Measurements from ENCODE around the gene RAD51B. TPM values are rescaled to one million over a fixed set of nuclear protein-coding genes. Genes with fewer than 3 reads are reported as not detected.

The RAD51B gene
- polyA plus RNA-seq, 3 donors = 3.6 to 11.6 (median 9.4) TPM

DNA sequence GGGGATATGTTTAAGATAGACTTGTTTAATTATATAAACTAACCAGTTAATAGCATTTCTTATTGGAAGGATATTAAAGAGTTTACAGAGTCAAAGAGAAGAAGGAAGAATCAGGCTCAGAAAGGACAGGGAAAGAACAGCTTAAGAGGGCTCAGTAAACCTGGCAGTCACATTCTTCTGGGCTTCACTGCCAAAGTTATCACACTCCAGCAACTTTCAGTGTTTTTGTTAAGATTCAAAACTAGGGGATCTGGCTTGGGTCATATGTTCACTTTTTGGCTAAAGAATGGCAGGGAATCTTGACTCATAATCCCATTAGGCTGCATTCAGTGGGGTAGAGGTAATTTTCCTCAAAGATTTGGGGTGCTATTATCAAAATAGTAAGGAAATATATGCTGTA is 312.3 kb downstream of the RAD51B start:
- Histone ChIP-seq H3K9me3 (replicated peaks in 1 of 2; ENCODE audit: control insufficient read depth in 1 of 2, insufficient read depth in 1 of 2, low read length in 2 of 2) (no peaks in the 10 kb centered on the region), H3K36me3 (replicated peaks in 1 of 2; ENCODE audit: control insufficient read depth in 1 of 2, insufficient read depth in 2 of 2, low read length in 2 of 2) (no peaks in the 10 kb centered on the region), H3K9ac (ENCODE audit: insufficient read depth, low read length, poor library complexity, severe bottlenecking) (no peak overlapping the region), H3K4me3 (replicated peaks in 1 of 3; ENCODE audit: low read depth in 2 of 3, low read length in 3 of 3) (no peak overlapping the region), H3K79me2 (ENCODE audit: insufficient read depth, low read length) (no peaks in the 10 kb centered on the region), H4K20me1 (ENCODE audit: insufficient read depth, low read length) (no peaks in the 10 kb centered on the region), H3K4me1 (ENCODE audit: control insufficient read depth in 1 of 2, insufficient read depth in 2 of 2, low read length in 2 of 2) (no peaks in the 10 kb centered on the region), H3K27me3 (ENCODE audit: control insufficient read depth in 2 of 2, insufficient read depth in 2 of 2, low read length in 2 of 2) (no peaks in the 10 kb centered on the region), H3K27ac (ENCODE audit: low read depth in 1 of 2, low read length in 2 of 2) (no peak overlapping the region), H3K4me2 (replicated peaks; ENCODE audit: extremely low read depth, low read length, poor library complexity, severe bottlenecking) (no peak overlapping the region), H2AFZ (ENCODE audit: insufficient read depth, low read depth, low read length, poor library complexity, severe bottlenecking) (no peak overlapping the region)
- TF ChIP-seq, protein P1, sequence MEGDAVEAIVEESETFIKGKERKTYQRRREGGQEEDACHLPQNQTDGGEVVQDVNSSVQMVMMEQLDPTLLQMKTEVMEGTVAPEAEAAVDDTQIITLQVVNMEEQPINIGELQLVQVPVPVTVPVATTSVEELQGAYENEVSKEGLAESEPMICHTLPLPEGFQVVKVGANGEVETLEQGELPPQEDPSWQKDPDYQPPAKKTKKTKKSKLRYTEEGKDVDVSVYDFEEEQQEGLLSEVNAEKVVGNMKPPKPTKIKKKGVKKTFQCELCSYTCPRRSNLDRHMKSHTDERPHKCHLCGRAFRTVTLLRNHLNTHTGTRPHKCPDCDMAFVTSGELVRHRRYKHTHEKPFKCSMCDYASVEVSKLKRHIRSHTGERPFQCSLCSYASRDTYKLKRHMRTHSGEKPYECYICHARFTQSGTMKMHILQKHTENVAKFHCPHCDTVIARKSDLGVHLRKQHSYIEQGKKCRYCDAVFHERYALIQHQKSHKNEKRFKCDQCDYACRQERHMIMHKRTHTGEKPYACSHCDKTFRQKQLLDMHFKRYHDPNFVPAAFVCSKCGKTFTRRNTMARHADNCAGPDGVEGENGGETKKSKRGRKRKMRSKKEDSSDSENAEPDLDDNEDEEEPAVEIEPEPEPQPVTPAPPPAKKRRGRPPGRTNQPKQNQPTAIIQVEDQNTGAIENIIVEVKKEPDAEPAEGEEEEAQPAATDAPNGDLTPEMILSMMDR (IDR thresholded peaks at IDR 0.05) = no peak
- Mint-ChIP-seq H3K9me3 (no peaks in the 10 kb centered on the region), H3K27ac (no peak overlapping the region), H3K4me3 (no peak overlapping the region), H3K27me3 (ENCODE audit: low read depth in 3 of 3) (no peaks in the 10 kb centered on the region), H3K4me1 (no peaks in the 10 kb centered on the region), H3K36me3 (no peaks in the 10 kb centered on the region)
- no peak for DNase-seq
- intact Hi-C loops (cut with micrococcal nuclease) = no loop called here

DNA sequence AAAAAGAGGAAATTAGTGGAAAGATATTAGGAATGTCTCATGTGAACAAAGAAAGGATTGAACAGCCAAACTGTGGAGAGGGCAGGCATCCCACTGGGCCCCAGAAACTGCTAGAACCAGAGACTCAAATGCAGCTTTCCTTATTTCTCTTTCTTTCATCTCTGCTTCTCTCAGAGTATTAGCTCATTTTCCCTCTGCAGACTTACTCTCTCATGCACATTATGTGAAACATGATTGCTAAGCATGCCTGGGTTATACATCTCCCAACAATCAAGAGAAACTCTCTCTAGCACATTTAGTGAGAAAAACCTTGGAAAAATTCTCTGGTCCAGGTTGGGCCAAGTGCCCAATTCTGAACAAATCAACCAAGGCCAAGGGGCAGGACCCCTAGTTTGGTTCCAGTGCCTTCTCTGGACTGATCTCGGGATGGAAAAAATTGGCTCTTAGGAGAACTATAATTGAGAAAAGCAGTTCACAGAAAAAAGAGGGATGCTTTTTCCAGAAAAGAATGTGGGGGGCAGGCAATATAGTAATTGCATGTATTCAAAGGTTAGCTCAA is 313.1 kb downstream of the RAD51B start:
- Histone ChIP-seq H3K79me2 (ENCODE audit: insufficient read depth, low read length) (no peaks in the 10 kb centered on the region), H3K27ac (ENCODE audit: low read depth in 1 of 2, low read length in 2 of 2) (no peak overlapping the region), H3K9me3 (replicated peaks in 1 of 2; ENCODE audit: control insufficient read depth in 1 of 2, insufficient read depth in 1 of 2, low read length in 2 of 2) (no peaks in the 10 kb centered on the region), H2AFZ (ENCODE audit: insufficient read depth, low read depth, low read length, poor library complexity, severe bottlenecking) (no peak overlapping the region), H3K4me2 (replicated peaks; ENCODE audit: extremely low read depth, low read length, poor library complexity, severe bottlenecking) (no peak overlapping the region), H3K4me1 (ENCODE audit: control insufficient read depth in 1 of 2, insufficient read depth in 2 of 2, low read length in 2 of 2) (no peaks in the 10 kb centered on the region), H4K20me1 (ENCODE audit: insufficient read depth, low read length) (no peaks in the 10 kb centered on the region), H3K4me3 (replicated peaks in 1 of 3; ENCODE audit: low read depth in 2 of 3, low read length in 3 of 3) (no peak overlapping the region), H3K9ac (ENCODE audit: insufficient read depth, low read length, poor library complexity, severe bottlenecking) (no peak overlapping the region), H3K27me3 (ENCODE audit: control insufficient read depth in 2 of 2, insufficient read depth in 2 of 2, low read length in 2 of 2) (no peaks in the 10 kb centered on the region), H3K36me3 (replicated peaks in 1 of 2; ENCODE audit: control insufficient read depth in 1 of 2, insufficient read depth in 2 of 2, low read length in 2 of 2) (no peaks in the 10 kb centered on the region)
- TF ChIP-seq, protein P1 (IDR thresholded peaks at IDR 0.05) = no peak
- intact Hi-C loops (cut with micrococcal nuclease) = no loop called here
- Mint-ChIP-seq H3K4me3 (no peak overlapping the region), H3K27me3 (ENCODE audit: low read depth in 3 of 3) (no peaks in the 10 kb centered on the region), H3K36me3 (no peaks in the 10 kb centered on the region), H3K9me3 (peaks cover 0 to under 1% (median 0%) of the 10 kb centered on the region in 7 donors), H3K4me1 (peaks cover under 1% of the 10 kb centered on the region), H3K27ac (no peak overlapping the region)
- DNase-seq = no peak
- WGBS (ENCODE audit: insufficient coverage) = no CpG with 5 or more reads among the region's 1 CpG
